Breast epithelium (tissue), 4 donors: ENCODE results near the gene IDH3B. TPM values are rescaled to one million over a fixed set of nuclear protein-coding genes. Genes with fewer than 3 reads are reported as not detected.

Experiments
- DNase-seq, 2 donors: peaks; one replicate each; pipeline ENCODE4 v3.0.0-alpha.2; 2019; ENCODE audit warnings: low spot score in 2 of 2
- H3K27ac ChIP-seq, 2 donors: fragments of 200-600 bp; sonication (generic) in 1 of 2; one replicate each; pipeline ENCODE4 v1.5.1; 2016 to 2019; ENCODE audit warnings: mild to moderate bottlenecking in 1 of 2
- H3K27me3 ChIP-seq, 2 donors: fragments of 200-600 bp; sonication (generic) in 1 of 2; one replicate each; pipeline versions ENCODE4 v1.5.1 to v1.6.0; 2017 to 2019; ENCODE audit warnings: control low read depth in 1 of 2, mild to moderate bottlenecking in 1 of 2
- H3K36me3 ChIP-seq: fragments of 200-600 bp; one replicate; pipeline ENCODE4 v1.5.1; 2019
- H3K4me1 ChIP-seq, 2 donors: fragments of 200-600 bp; sonication (generic); one replicate each; pipeline ENCODE4 v1.5.1; 2016 to 2019; ENCODE audit warnings: control low read depth in 1 of 2
- H3K4me3 ChIP-seq, 3 donors: fragments of 200-600 bp; sonication (generic); 1 replicate in 2 of 3; 2 replicates in 1 of 3; pipeline ENCODE4 v1.5.1; 2016 to 2019; ENCODE audit warnings: mild to moderate bottlenecking in 3 of 3, moderate library complexity in 2 of 3
- H3K9me3 ChIP-seq, 2 donors: fragments of 200-600 bp; sonication (generic) in 1 of 2; one replicate each; pipeline ENCODE4 v1.5.1; 2016 to 2019; ENCODE audit warnings: control low read depth in 1 of 2
- CTCF ChIP-seq, 3 donors: fragments of 450-650 bp; IDR thresholded peaks; one replicate each; pipeline ENCODE4 v1.5.1; 2016 to 2017; ENCODE audit warnings: antibody characterized with exemption in 3 of 3, mild to moderate bottlenecking in 3 of 3, moderate library complexity in 3 of 3
- POLR2A ChIP-seq: fragments of 450-650 bp; IDR thresholded peaks from one replicate; pipeline ENCODE4 v1.6.1; 2016; ENCODE audit warnings: antibody characterized with exemption, mild to moderate bottlenecking, moderate library complexity
- POLR2AphosphoS5 ChIP-seq, 3 donors: sonication (generic); formaldehyde crosslinking; IDR thresholded peaks; one replicate each; pipeline ENCODE4 v1.6.1; 2017; ENCODE audit warnings: antibody characterized with exemption in 3 of 3
- intact Hi-C: fragments of 100-400 bp; cut with DNase I; formaldehyde crosslinking; loops from one replicate; pipeline ENCODE4 v1.15.1; 2023; ENCODE audit warnings: low total_unique reads
- total RNA-seq, 3 donors: library from RNA; depleted of rRNA; stranded (reverse); fragments of >200 nt; gene quantifications; one replicate each; pipeline ENCODE4 v1.1.0, GENCODE V29; 2016

IDH3B gene
- total RNA-seq, 3 donors from 2014 or later = 114 to 119 (median 115) TPM

DNA sequence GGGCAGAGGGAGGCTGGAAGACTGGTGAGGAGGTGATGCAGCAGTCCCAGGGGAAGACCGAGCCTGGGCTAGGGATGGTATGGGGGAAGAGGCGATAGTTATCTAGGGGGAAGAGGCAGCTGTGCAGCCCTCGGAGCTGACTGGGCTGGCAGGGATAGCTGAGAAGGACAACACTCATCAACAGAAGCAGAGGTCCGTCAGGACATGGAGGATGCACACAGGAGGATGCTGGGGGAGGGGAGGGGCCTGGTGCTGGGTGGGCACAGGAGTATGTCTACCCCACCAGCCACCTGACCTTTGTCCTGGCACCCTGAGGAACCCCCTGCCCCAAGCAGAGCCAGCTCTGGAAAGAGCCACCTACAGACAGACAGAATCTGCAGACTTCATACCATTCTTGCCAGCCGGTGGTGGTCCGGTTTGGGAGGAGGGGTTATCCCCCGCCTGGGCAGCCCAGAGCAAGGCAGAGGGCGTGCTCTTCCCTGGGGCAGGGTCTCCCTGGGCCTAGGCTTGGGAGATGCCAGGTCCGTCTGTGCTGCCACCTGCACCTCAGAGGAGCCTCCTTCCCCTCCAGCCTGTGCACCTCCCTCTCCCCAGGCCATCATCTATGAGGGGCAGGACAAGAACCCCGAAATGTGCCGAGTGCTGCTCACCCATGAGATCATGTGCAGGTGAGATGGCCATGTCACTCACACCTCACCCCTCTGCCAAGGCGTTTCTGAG is 43.5 kb upstream of the IDH3B start:
- no peaks in the 10 kb centered on the region for H3K36me3 ChIP-seq
- H3K4me3 ChIP-seq = no peak overlapping the region
- no peak for DNase-seq
- intact Hi-C loops = no loop called here
- no peak overlapping the region for H3K27ac ChIP-seq
- no peak for TF ChIP-seq POLR2A
- no peak for TF ChIP-seq POLR2AphosphoS5 (IDR thresholded peaks at IDR 0.05)
- TF ChIP-seq CTCF (IDR thresholded peaks at IDR 0.05) = no peak
- H3K4me1 ChIP-seq = no peaks in the 10 kb centered on the region
- no peaks in the 10 kb centered on the region for H3K27me3 ChIP-seq
- H3K9me3 ChIP-seq = no peaks in the 10 kb centered on the region

GRCh38 chr20:2706688-2707352 is 42.8 kb upstream of the IDH3B start:
- Histone ChIP-seq H3K4me3 (no peak overlapping the region), H3K36me3 (no peaks in the 10 kb centered on the region), H3K9me3 (no peaks in the 10 kb centered on the region), H3K4me1 (no peaks in the 10 kb centered on the region), H3K27me3 (no peaks in the 10 kb centered on the region), H3K27ac (no peak overlapping the region)
- no peak for TF ChIP-seq CTCF (IDR thresholded peaks at IDR 0.05)
- TF ChIP-seq POLR2AphosphoS5 (IDR thresholded peaks at IDR 0.05) = no peak
- no peak for TF ChIP-seq POLR2A
- DNase-seq = no peak
- intact Hi-C loops = no loop called here

DNA sequence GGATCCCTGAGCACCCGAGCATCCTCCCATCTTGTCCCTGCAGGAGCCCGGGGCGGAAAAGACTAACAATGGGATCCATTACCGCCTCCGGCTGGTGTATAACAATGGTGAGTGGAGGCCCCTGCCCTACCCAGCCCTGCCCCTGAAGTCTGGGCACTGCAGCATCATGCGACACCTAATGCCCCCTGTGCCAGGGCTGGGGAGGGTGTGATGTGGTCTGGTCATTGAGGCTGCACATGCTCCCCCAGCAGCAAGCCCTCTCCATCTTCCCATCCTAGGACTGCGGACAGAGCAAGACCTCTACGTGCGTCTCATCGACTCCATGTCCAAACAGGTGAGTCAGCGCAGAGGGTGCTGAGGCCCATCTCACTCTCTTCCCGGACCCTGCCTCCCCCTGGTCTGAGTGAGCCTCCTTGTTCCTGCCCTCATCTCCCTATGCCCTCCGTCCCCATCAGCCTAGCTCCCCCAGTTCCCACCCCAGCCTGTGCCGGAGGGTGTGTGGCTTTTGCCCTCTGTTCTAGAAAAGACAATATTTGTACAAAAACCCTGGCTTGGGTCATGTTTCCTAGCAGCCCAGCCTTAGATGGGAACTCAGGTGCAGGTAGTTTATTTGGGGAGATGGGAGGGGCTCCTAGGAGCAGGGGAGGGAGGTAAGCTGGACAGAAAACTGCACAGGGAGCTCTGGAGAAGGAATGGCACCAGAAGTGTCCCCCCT is 42.1 kb upstream of the IDH3B start:
- Histone ChIP-seq H3K27me3 (no peaks in the 10 kb centered on the region), H3K27ac (no peak overlapping the region), H3K4me3 (no peak overlapping the region), H3K9me3 (no peaks in the 10 kb centered on the region), H3K36me3 (no peaks in the 10 kb centered on the region), H3K4me1 (no peaks in the 10 kb centered on the region)
- intact Hi-C loops = no loop called here
- no peak for DNase-seq
- TF ChIP-seq CTCF (IDR thresholded peaks at IDR 0.05) = no peak
- no peak for TF ChIP-seq POLR2A
- no peak for TF ChIP-seq POLR2AphosphoS5 (IDR thresholded peaks at IDR 0.05)

GRCh38 chr20:2703716-2704475 is 39.9 kb upstream of the IDH3B start:
- Histone ChIP-seq H3K27ac (no peak overlapping the region), H3K4me3 (no peak overlapping the region), H3K4me1 (no peaks in the 10 kb centered on the region), H3K36me3 (no peaks in the 10 kb centered on the region), H3K27me3 (no peaks in the 10 kb centered on the region), H3K9me3 (no peaks in the 10 kb centered on the region)
- DNase-seq = no peak
- TF ChIP-seq POLR2AphosphoS5 (IDR thresholded peaks at IDR 0.05) (no peak), CTCF (IDR thresholded peaks at IDR 0.05) (no peak), POLR2A (no peak)
- intact Hi-C loops = no loop called here
